HK-2 (cell line): ENCODE measurements around the gene SYPL1.

ENCODE experiments used
- DNase-seq: peaks from one replicate; pipeline ENCODE4 v3.0.0-alpha.2; 2018; ENCODE audit not compliant: unreplicated experiment

Gene SYPL1

GRCh38 chr7:106121189-106121810 lies 9.2 kb upstream of the SYPL1 start:
- no peak for DNase-seq

GRCh38 chr7:106120500-106120899 lies 8.4 kb upstream of the SYPL1 start:
- no peak for DNase-seq

DNA sequence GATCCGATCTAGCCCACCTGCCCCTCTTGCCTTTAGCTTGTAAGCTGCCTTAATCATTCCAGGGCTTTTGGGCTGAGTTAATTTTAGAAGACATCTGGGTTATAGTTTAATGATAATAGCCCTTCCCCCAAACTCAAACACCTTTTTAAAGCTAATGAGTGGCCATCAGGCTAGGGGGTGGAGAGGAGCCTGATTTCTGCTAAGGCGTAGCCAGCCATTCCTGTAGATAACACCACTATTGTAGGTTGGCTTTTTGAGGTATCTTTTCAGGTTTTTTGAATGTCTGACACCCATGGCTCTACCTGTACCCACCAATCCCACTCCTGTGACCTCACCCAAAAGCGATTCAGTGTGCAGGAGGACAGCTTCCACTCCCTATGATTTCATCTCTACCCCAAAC lies 7.6 kb upstream of the SYPL1 start:
- no peak for DNase-seq

- DNase-seq, result no peak
These were observed 5.9 kb upstream of the SYPL1 start for GRCh38 chr7:106117786-106118544.

DNA sequence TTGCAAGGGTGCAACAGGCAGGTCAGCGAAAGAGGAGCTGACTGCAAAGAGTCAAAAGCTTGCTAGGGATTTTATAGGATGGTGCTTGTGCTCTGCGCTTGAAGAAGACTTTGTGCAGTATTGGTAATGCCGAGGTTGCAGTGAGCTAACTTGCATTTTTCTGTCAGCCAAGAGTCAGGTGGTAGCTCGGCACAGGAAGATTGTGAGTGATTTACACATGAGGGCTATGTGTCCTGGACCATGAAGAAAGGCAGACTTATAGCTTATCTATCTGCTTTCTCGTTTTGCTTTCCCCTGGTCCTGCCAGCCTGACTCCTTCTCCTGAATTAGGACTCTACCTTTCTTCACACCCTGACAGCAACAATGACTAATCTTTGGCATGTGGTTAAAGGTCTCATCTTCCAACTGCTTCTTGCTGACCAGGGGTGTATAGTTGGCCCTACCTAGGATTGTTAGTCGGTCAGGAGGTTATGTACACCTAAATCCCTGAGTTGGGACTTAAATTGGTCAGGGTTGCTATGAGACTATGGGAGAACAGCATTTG lies 4.1 kb upstream of the SYPL1 start:
- no peak for DNase-seq

GRCh38 chr7:106114716-106115383 lies 2.7 kb upstream of the SYPL1 start:
- DNase-seq, result no peak

GRCh38 chr7:106112972-106113421 lies 885 bp upstream of the SYPL1 start:
- DNase-seq, result no peak

DNA sequence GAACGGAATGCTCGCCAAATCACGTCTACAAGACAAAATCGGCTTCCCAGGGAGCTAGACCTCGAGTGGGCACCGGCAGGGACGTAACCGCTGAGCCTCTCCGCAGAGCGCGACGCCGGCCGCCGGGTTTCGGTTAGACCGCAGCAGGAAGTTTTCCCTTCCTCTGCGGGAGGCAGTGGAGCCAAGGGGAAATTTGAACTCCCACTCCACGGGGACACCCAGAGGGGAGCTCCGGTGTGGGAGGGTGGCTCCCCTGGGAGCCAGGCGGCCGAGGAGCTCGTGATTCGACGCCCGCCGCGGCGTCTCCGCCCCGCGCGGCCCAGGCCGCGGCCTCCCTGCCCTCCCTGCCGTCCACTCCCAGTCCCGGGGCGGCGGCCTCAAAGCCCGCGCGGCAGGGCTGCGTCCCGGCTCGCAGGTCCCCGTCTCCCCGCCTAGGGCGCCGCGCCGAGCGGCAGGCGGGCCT lies 426 bp downstream of the SYPL1 start:
- DNase-seq, result no peak

GRCh38 chr7:106110885-106111654 lies 1.0 kb downstream of the SYPL1 start:
- no peak for DNase-seq

GRCh38 chr7:106110238-106110560 lies 1.9 kb downstream of the SYPL1 start:
- DNase-seq, result no peak

- no peak for DNase-seq
These were observed 2.4 kb downstream of the SYPL1 start for GRCh38 chr7:106109521-106110237.

DNA sequence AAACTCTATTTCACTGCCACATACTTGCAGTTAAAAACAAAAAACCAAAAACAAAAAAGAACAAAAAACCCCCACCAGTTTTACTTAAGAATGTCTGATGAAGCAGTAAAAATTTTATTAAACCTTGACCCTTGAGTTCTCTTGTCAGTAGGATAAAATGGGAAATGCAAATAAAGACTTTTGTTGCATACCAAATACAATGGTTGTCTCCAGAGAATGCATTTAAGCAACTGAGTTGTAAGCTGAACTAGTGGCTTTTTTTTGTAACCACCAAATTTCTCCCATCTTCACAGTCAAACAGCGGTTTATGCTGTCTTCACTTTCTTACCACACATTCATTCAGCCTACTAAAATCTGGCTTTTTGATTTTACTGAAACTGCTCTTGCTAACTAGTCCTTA lies 3.1 kb downstream of the SYPL1 start:
- DNase-seq, result no peak

- no peak for DNase-seq
These were observed 7.3 kb downstream of the SYPL1 start for GRCh38 chr7:106104721-106105260.

- no peak for DNase-seq
These were observed 9.6 kb downstream of the SYPL1 start for GRCh38 chr7:106102387-106102966.

DNA sequence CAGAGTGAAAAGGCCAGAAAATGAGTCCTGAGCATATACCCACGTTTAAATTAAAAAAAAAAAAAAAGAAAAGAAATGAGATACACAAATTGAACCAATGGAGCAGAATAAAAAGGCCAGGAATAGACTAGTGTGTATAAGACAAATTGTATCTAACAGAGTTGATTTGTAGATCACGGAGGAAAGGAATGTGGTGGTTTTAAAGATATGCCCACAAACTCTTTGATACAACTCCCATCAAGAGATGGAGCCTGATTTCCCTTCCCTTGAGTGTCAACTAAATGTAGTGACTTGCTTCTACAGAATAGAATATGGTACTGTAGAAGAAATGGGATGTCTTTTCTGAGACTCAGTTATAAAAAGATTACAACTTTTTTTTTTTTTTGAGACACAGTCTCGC lies 10.4 kb downstream of the SYPL1 start:
- DNase-seq, result no peak

GRCh38 chr7:106100863-106101629 lies 11.1 kb downstream of the SYPL1 start:
- DNase-seq, result no peak

DNA sequence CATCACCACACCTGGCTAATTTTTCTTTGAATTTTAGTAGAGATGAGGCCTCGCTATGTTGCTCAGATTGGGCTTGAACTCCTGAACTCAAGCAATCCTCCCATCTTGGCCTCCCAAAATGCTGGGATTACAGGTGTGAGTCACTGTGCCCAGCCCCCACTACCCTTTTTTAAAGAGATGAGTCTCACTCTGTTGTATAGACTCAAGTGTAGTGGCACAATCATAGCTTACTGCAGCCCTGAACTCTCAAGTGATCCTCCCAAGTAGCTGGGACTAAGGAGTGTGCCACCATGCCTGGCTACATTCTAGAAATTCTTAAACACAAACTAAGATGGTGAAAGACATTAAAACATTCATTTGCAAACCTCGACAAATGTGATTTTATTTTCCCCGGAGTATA lies 12.6 kb downstream of the SYPL1 start:
- DNase-seq, result no peak

DNA sequence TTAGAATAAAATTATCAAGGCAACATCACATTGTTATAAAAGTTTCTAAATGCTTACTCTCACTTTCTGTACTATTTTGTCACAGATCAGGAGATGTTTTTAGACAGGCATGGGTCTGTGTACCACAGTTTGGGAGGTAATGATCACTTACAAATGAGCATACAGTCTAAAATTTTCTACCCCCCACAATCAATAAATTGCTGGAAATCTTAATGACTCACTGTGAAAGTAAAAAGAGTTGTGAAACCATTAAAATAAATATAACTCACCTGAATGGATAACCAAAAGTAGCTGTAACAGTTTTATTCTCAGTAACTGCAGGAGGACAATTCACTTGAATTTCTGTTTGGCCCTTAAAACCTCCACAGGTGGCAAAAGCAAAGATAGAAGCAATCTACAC lies 13.2 kb downstream of the SYPL1 start:
- no peak for DNase-seq

DNA sequence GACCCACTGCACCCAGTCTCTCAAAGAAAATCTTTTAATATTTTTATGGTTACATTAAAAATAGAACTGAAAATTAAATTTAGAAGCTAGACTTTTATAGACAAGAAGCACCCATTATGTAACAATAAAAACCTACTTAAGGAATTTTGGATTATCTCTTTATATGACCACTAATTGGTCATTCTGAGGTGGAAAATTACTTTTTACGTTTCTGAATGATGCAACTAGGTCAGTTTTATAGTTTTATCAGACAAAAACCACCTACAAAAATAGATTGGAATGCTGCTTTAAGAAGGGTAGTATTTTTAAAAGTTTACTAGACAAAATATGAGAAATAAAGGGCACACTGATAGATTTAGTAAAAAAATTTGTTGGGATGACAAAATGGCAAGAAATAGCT lies 16.5 kb downstream of the SYPL1 start:
- no peak for DNase-seq

DNA sequence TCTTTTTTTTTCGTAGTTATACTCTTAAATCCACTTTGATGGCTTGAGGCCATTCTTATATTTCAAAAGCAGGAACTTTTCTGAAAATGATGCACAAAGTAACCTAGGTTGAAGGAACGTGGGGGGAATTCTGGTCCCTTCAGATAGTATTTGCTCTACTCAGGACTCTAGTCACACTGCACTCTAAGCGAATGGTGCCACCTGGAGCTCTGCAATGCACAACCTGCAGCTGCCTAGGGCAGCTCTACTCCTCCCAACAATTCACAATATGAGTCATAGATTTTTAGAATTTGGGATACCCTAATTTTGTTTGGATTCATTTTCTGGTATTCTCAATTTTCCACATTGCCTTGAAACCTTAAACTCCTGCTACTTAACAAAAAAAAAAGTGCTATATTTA lies 17.3 kb downstream of the SYPL1 start:
- no peak for DNase-seq
